ENCODE results near the gene ING3.

The ING3 gene

DNA sequence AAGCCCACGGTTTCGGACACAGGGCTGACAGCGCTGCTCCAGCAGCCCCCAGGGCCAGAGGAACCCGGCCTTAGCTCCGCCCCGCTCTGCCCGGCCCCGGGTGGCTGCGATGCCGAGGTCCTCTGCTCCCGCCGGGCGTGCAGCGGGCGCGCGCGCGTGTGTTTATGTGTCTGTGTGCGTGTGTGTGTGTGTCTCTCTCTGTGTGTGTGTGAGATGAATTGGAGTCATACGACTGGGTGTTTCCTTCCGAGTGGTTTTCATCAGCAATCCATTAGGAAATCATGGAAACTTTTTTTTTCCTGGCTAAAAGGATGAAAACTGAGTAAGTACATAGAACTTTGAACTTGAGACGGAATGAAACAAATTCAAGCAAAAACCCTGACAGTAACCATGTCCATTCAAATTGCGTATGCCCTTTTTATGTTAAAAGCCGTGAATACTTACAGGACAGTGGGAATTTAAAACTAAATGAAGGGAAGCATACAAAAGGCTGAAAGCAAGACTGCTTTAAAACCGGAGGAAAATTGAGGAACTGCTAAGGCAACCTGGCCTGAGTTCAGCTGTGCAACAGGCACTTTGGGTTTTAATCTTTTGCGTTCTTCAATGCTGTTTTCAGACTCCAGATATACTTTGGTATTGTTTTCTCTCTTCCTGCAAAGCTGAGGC is 38.1 kb downstream of the ING3 start, which contains the start of gene CPED1:
TSS of gene CPED1 (plus strand) at position 121 of the 666 bp plus-strand sequence. CDS start 911 bp downstream, outside the sequence.
- peak within 1 kb of the TSS; percentile 33; the same call in 1 of the 2 replicates for H3K4me3 ChIP-seq (ENCODE audit: low read length)
- no peaks in the 10 kb centered on the region for H3K9me3 ChIP-seq (ENCODE audit: control insufficient read depth, insufficient read depth, low read length)
- no peaks in the 10 kb centered on the region for H3K36me3 ChIP-seq (ENCODE audit: control insufficient read depth, insufficient read depth, low read length)
- no peaks in the 10 kb centered on the region for H3K4me1 ChIP-seq (ENCODE audit: control insufficient read depth, insufficient read depth, low read length)
- H3K27me3 ChIP-seq (ENCODE audit: control insufficient read depth, insufficient read depth, low read length): peaks cover 5% of the 10 kb centered on the region; the same call in 1 of the 2 replicates
- WGBS (ENCODE audit: insufficient coverage, insufficient read length): no CpG with 5 or more reads among the region's 27 CpGs
- no peak for DNase-seq (ENCODE audit: low read depth, low spot score)
- no peak within 1 kb of the TSS for H3K27ac ChIP-seq (ENCODE audit: low read length)

- no peaks in the 10 kb centered on the region for H3K9me3 ChIP-seq (ENCODE audit: control insufficient read depth, insufficient read depth, low read length)
- no CpG with 5 or more reads among the region's 15 CpGs for WGBS (ENCODE audit: insufficient coverage, insufficient read length)
- no peak overlapping the region for H3K4me3 ChIP-seq (ENCODE audit: low read length)
- no peaks in the 10 kb centered on the region for H3K36me3 ChIP-seq (ENCODE audit: control insufficient read depth, insufficient read depth, low read length)
- peaks cover 5% of the 10 kb centered on the region; the same call in 1 of the 2 replicates for H3K27me3 ChIP-seq (ENCODE audit: control insufficient read depth, insufficient read depth, low read length)
- DNase-seq (ENCODE audit: low read depth, low spot score): no peak
- H3K27ac ChIP-seq (ENCODE audit: low read length): no peak overlapping the region
- no peaks in the 10 kb centered on the region for H3K4me1 ChIP-seq (ENCODE audit: control insufficient read depth, insufficient read depth, low read length)
These were observed 39.0 kb downstream of the ING3 start for GRCh38 chr7:120989257-120990220.

DNA sequence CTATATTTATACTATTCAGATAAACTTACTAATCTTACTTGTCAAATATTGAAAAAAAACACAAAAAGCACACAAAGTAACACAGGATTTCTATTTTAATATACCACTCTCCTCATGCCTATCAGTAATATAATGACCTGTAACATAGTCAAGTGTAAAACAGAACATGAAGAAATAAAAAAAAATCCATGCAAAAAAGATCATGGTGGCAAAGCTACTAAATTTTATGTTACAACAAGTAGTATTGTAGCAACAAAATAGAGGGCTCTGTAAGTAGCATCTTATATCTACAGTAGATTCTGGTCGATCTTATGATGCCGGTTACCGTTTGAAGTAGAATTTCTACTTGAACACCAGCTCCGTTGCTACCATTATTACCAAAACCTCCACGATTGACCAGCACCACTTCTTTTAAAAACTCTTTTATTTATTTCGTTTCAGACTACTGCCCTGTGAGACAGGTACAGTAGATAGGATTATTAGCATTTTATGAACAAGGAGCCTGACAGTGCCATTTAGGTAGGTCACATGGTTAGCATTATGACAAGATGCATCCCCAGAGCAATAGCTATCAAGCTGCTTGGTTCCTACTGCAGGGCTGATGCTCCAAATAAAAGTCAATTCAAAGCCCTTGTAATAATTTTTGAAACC is 40.0 kb downstream of the ING3 start:
- Histone ChIP-seq H3K36me3 (ENCODE audit: control insufficient read depth, insufficient read depth, low read length) (no peaks in the 10 kb centered on the region), H3K4me1 (ENCODE audit: control insufficient read depth, insufficient read depth, low read length) (no peaks in the 10 kb centered on the region), H3K27ac (ENCODE audit: low read length) (no peak overlapping the region), H3K9me3 (ENCODE audit: control insufficient read depth, insufficient read depth, low read length) (no peaks in the 10 kb centered on the region), H3K27me3 (ENCODE audit: control insufficient read depth, insufficient read depth, low read length) (peaks cover 5% of the 10 kb centered on the region; the same call in 1 of the 2 replicates), H3K4me3 (ENCODE audit: low read length) (no peak overlapping the region)
- no peak for DNase-seq (ENCODE audit: low read depth, low spot score)
- no CpG with 5 or more reads among the region's 6 CpGs for WGBS (ENCODE audit: insufficient coverage, insufficient read length)

- Histone ChIP-seq H3K36me3 (ENCODE audit: control insufficient read depth, insufficient read depth, low read length) (no peaks in the 10 kb centered on the region), H3K27ac (ENCODE audit: low read length) (no peak overlapping the region), H3K9me3 (ENCODE audit: control insufficient read depth, insufficient read depth, low read length) (no peaks in the 10 kb centered on the region), H3K27me3 (ENCODE audit: control insufficient read depth, insufficient read depth, low read length) (peaks cover 5% of the 10 kb centered on the region; the same call in 1 of the 2 replicates), H3K4me3 (ENCODE audit: low read length) (no peak overlapping the region), H3K4me1 (ENCODE audit: control insufficient read depth, insufficient read depth, low read length) (no peaks in the 10 kb centered on the region)
- no peak for DNase-seq (ENCODE audit: low read depth, low spot score)
- WGBS (ENCODE audit: insufficient coverage, insufficient read length): no CpG with 5 or more reads among the region's 1 CpG
These were observed 40.6 kb downstream of the ING3 start for GRCh38 chr7:120991161-120991560.

- H3K4me3 ChIP-seq (ENCODE audit: low read length): no peak overlapping the region
- no peaks in the 10 kb centered on the region for H3K9me3 ChIP-seq (ENCODE audit: control insufficient read depth, insufficient read depth, low read length)
- H3K27ac ChIP-seq (ENCODE audit: low read length): no peak overlapping the region
- H3K36me3 ChIP-seq (ENCODE audit: control insufficient read depth, insufficient read depth, low read length): no peaks in the 10 kb centered on the region
- WGBS (ENCODE audit: insufficient coverage, insufficient read length): no CpG with 5 or more reads among the region's 2 CpGs
- peaks cover 5% of the 10 kb centered on the region; the same call in 1 of the 2 replicates for H3K27me3 ChIP-seq (ENCODE audit: control insufficient read depth, insufficient read depth, low read length)
- DNase-seq (ENCODE audit: low read depth, low spot score): no peak
- H3K4me1 ChIP-seq (ENCODE audit: control insufficient read depth, insufficient read depth, low read length): no peaks in the 10 kb centered on the region
These were observed 41.0 kb downstream of the ING3 start for GRCh38 chr7:120991581-120991980.

GRCh38 chr7:120992272-120992964 is 41.8 kb downstream of the ING3 start:
- H3K9me3 ChIP-seq (ENCODE audit: control insufficient read depth, insufficient read depth, low read length): no peaks in the 10 kb centered on the region
- H3K36me3 ChIP-seq (ENCODE audit: control insufficient read depth, insufficient read depth, low read length): no peaks in the 10 kb centered on the region
- peaks cover 5% of the 10 kb centered on the region; the same call in 1 of the 2 replicates for H3K27me3 ChIP-seq (ENCODE audit: control insufficient read depth, insufficient read depth, low read length)
- H3K4me3 ChIP-seq (ENCODE audit: low read length): no peak overlapping the region
- no peak overlapping the region for H3K27ac ChIP-seq (ENCODE audit: low read length)
- H3K4me1 ChIP-seq (ENCODE audit: control insufficient read depth, insufficient read depth, low read length): no peaks in the 10 kb centered on the region
- no peak for DNase-seq (ENCODE audit: low read depth, low spot score)

GRCh38 chr7:120992965-120993494 is 42.5 kb downstream of the ING3 start:
- no peak for DNase-seq (ENCODE audit: low read depth, low spot score)
- Histone ChIP-seq H3K27ac (ENCODE audit: low read length) (no peak overlapping the region), H3K4me3 (ENCODE audit: low read length) (no peak overlapping the region), H3K36me3 (ENCODE audit: control insufficient read depth, insufficient read depth, low read length) (no peaks in the 10 kb centered on the region), H3K9me3 (ENCODE audit: control insufficient read depth, insufficient read depth, low read length) (no peaks in the 10 kb centered on the region), H3K4me1 (ENCODE audit: control insufficient read depth, insufficient read depth, low read length) (no peaks in the 10 kb centered on the region), H3K27me3 (ENCODE audit: control insufficient read depth, insufficient read depth, low read length) (peaks cover 4% of the 10 kb centered on the region; the same call in 1 of the 2 replicates)

DNA sequence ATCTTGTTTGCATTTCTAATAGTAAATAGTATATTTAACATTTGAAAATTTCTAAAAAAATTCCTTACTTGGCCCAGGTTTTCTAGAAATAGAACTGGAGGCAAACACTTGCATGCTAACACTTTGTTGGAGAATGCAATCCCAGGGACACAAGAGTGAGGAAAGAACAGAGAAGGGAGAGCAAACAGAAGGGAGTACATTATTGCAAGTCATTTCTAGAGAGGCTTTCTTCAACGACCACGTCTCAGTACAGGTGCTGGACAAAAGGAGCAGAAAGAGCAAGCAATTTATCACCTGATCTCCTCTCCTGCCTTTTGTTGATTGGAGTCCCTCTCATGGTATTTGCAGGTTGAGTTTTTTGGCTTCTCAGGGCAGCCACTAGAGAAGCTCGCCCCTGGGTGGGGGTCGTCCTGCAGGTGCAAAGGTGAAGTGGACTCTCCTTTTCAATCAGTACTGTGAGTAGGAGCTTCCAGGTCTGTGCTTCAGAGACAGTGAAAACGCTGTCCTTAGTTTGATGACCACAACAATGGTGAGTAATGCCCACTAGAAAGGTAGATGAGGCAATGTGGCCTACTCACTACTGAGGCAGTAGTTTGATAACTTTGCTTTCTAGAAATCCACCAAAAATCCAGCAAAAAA is 43.1 kb downstream of the ING3 start:
- H3K27me3 ChIP-seq (ENCODE audit: control insufficient read depth, insufficient read depth, low read length): peaks cover 1% of the 10 kb centered on the region; the same call in 1 of the 2 replicates
- H3K4me3 ChIP-seq (ENCODE audit: low read length): no peak overlapping the region

DNA sequence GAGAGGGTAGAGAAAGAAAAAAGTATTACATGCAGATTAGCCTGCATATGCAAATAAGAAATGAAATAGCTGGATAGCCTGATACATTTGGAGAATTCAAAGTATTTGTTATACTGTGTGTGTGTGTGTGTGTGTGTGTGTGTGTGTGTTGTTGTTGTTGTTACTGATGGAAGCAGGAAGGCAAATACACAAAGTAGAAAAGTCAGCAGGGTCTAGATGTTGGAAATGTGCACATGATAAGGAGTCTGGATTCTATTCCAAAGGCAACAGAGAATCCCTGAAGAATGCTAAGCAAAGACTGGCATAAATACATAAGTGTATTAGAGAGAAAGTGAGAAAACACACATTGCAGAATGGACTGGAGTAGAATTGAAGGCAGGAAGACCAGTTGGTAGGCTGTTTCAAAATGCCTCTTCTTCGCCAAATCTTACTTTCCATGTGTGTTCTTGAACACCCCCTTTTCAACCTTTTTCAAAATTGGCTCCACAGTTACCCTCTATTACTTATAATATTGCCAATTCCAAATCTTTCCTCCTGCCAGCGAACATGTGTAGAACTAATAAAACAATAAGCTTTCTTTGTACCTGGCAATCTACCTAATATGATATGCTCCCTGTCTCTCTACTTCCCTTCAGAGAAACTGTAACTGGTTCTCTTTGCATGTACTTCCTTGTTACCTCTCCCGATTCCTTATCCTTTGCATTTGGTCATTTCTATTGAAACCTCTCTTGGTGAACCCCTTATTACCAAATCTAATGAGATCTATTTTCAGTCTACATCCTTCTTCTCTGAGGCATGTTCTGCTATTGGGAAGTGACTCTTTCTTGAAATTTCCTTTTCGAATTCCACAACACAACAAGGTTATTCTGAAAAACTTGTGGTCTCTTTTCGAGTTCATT is 44.2 kb downstream of the ING3 start:
- Histone ChIP-seq H3K4me3 (ENCODE audit: low read length) (no peak overlapping the region), H3K36me3 (ENCODE audit: control insufficient read depth, insufficient read depth, low read length) (no peaks in the 10 kb centered on the region), H3K27ac (ENCODE audit: low read length) (no peak overlapping the region), H3K9me3 (ENCODE audit: control insufficient read depth, insufficient read depth, low read length) (no peaks in the 10 kb centered on the region), H3K4me1 (ENCODE audit: control insufficient read depth, insufficient read depth, low read length) (no peaks in the 10 kb centered on the region), H3K27me3 (ENCODE audit: control insufficient read depth, insufficient read depth, low read length) (no peaks in the 10 kb centered on the region)
- no CpG with 5 or more reads among the region's 5 CpGs for WGBS (ENCODE audit: insufficient coverage, insufficient read length)
- DNase-seq (ENCODE audit: low read depth, low spot score): no peak

More for the DNA sequence above, 43.1 kb downstream of the ING3 start:
- Histone ChIP-seq H3K36me3 (ENCODE audit: control insufficient read depth, insufficient read depth, low read length) (no peaks in the 10 kb centered on the region), H3K27ac (ENCODE audit: low read length) (no peak overlapping the region), H3K9me3 (ENCODE audit: control insufficient read depth, insufficient read depth, low read length) (no peaks in the 10 kb centered on the region), H3K4me1 (ENCODE audit: control insufficient read depth, insufficient read depth, low read length) (no peaks in the 10 kb centered on the region)
- WGBS (ENCODE audit: insufficient coverage, insufficient read length): no CpG with 5 or more reads among the region's 5 CpGs
- DNase-seq (ENCODE audit: low read depth, low spot score): no peak
